ENCODE measurements around the gene ARFGAP1. TPM values are rescaled to one million over a fixed set of nuclear protein-coding genes. Genes with fewer than 3 reads are reported as not detected.
A peak's percentile ranks its signal among the peaks of the same experiment; 100 is the strongest.

Gene ARFGAP1
- total and polyA plus RNA-seq, 4 donors: 35.3 to 116 (median 83.3) TPM

- Histone ChIP-seq H3K9me3 (ENCODE audit: control insufficient read depth, insufficient read depth, low read length) (no peaks in the 10 kb centered on the region), H3K27me3 (ENCODE audit: control insufficient read depth, insufficient read depth, low read length) (peaks cover 13% of the 10 kb centered on the region), H3K4me3 (ENCODE audit: low read depth, low read length) (no peak overlapping the region), H3K36me3 (ENCODE audit: control insufficient read depth, insufficient read depth, low read length) (peaks cover 32% of the 10 kb centered on the region), H3K4me1 (ENCODE audit: control insufficient read depth, insufficient read depth, low read length) (peaks cover 77% of the 10 kb centered on the region), H3K27ac (ENCODE audit: low read depth, low read length) (peak overlapping the region; percentile 69)
- 85% methylated on average over 12 of the region's 12 CpGs for WGBS (ENCODE audit: insufficient coverage)
- DNase-seq (ENCODE audit: low read depth in 4 of 6, low spot score in 6 of 6): no peak
Measured at GRCh38 chr20:63294536-63294900, 21.9 kb downstream of the ARFGAP1 start.

GRCh38 chr20:63295018-63295417 is 22.4 kb downstream of the ARFGAP1 start:
- Histone ChIP-seq H3K4me3 (ENCODE audit: low read depth, low read length) (peak overlapping the region; percentile 5), H3K27ac (ENCODE audit: low read depth, low read length) (peak overlapping the region; percentile 69), H3K36me3 (ENCODE audit: control insufficient read depth, insufficient read depth, low read length) (peaks cover 27% of the 10 kb centered on the region), H3K27me3 (ENCODE audit: control insufficient read depth, insufficient read depth, low read length) (peaks cover 13% of the 10 kb centered on the region), H3K4me1 (ENCODE audit: control insufficient read depth, insufficient read depth, low read length) (peaks cover 77% of the 10 kb centered on the region), H3K9me3 (ENCODE audit: control insufficient read depth, insufficient read depth, low read length) (no peaks in the 10 kb centered on the region)
- DNase-seq (ENCODE audit: low read depth in 4 of 6, low spot score in 6 of 6): no peak
- WGBS (ENCODE audit: insufficient coverage): 38% methylated on average over 13 of the region's 19 CpGs

- peaks cover 23% of the 10 kb centered on the region for H3K36me3 ChIP-seq (ENCODE audit: control insufficient read depth, insufficient read depth, low read length)
- peaks cover 13% of the 10 kb centered on the region for H3K27me3 ChIP-seq (ENCODE audit: control insufficient read depth, insufficient read depth, low read length)
- peak overlapping the region; percentile 5 for H3K4me3 ChIP-seq (ENCODE audit: low read depth, low read length)
- H3K9me3 ChIP-seq (ENCODE audit: control insufficient read depth, insufficient read depth, low read length): no peaks in the 10 kb centered on the region
- peak overlapping the region; percentile 88 for H3K27ac ChIP-seq (ENCODE audit: low read depth, low read length)
- H3K4me1 ChIP-seq (ENCODE audit: control insufficient read depth, insufficient read depth, low read length): peaks cover 77% of the 10 kb centered on the region
- 24% methylated on average over 14 of the region's 17 CpGs for WGBS (ENCODE audit: insufficient coverage)
- peak in 2 of 6 donors; percentile 35 to 54 for DNase-seq (ENCODE audit: low read depth in 4 of 6, low spot score in 6 of 6)
Measured at GRCh38 chr20:63295422-63295821, 22.8 kb downstream of the ARFGAP1 start.

GRCh38 chr20:63295846-63296245 is 23.2 kb downstream of the ARFGAP1 start:
- peak overlapping the region; percentile 88 for H3K27ac ChIP-seq (ENCODE audit: low read depth, low read length)
- H3K36me3 ChIP-seq (ENCODE audit: control insufficient read depth, insufficient read depth, low read length): peaks cover 19% of the 10 kb centered on the region
- H3K9me3 ChIP-seq (ENCODE audit: control insufficient read depth, insufficient read depth, low read length): no peaks in the 10 kb centered on the region
- 32% methylated on average over 20 of the region's 20 CpGs for WGBS (ENCODE audit: insufficient coverage)
- peaks cover 13% of the 10 kb centered on the region for H3K27me3 ChIP-seq (ENCODE audit: control insufficient read depth, insufficient read depth, low read length)
- no peak for DNase-seq (ENCODE audit: low read depth in 4 of 6, low spot score in 6 of 6)
- H3K4me1 ChIP-seq (ENCODE audit: control insufficient read depth, insufficient read depth, low read length): peaks cover 74% of the 10 kb centered on the region
- no peak overlapping the region for H3K4me3 ChIP-seq (ENCODE audit: low read depth, low read length)

- peak in 5 of 6 donors; percentile 33 to 82 (median 36) for DNase-seq (ENCODE audit: low read depth in 4 of 6, low spot score in 6 of 6)
- Histone ChIP-seq H3K9me3 (ENCODE audit: control insufficient read depth, insufficient read depth, low read length) (peaks cover 1% of the 10 kb centered on the region), H3K27ac (ENCODE audit: low read depth, low read length) (peak overlapping the region; percentile 88), H3K4me3 (ENCODE audit: low read depth, low read length) (no peak overlapping the region), H3K36me3 (ENCODE audit: control insufficient read depth, insufficient read depth, low read length) (peaks cover 12% of the 10 kb centered on the region), H3K27me3 (ENCODE audit: control insufficient read depth, insufficient read depth, low read length) (peaks cover 13% of the 10 kb centered on the region), H3K4me1 (ENCODE audit: control insufficient read depth, insufficient read depth, low read length) (peaks cover 66% of the 10 kb centered on the region)
- WGBS (ENCODE audit: insufficient coverage): 26% methylated on average over 18 of the region's 18 CpGs
Measured at GRCh38 chr20:63296531-63297299, 24.1 kb downstream of the ARFGAP1 start.

GRCh38 chr20:63297371-63297781 is 24.8 kb downstream of the ARFGAP1 start:
- Histone ChIP-seq H3K4me3 (ENCODE audit: low read depth, low read length) (no peak overlapping the region), H3K27me3 (ENCODE audit: control insufficient read depth, insufficient read depth, low read length) (peaks cover 13% of the 10 kb centered on the region), H3K4me1 (ENCODE audit: control insufficient read depth, insufficient read depth, low read length) (peaks cover 60% of the 10 kb centered on the region), H3K27ac (ENCODE audit: low read depth, low read length) (peak overlapping the region; percentile 69), H3K36me3 (ENCODE audit: control insufficient read depth, insufficient read depth, low read length) (peaks cover 6% of the 10 kb centered on the region), H3K9me3 (ENCODE audit: control insufficient read depth, insufficient read depth, low read length) (peaks cover 1% of the 10 kb centered on the region)
- peak in 1 of 6 donors; percentile 19 for DNase-seq (ENCODE audit: low read depth in 4 of 6, low spot score in 6 of 6)
- WGBS (ENCODE audit: insufficient coverage): 58% methylated on average over 11 of the region's 11 CpGs

- H3K4me1 ChIP-seq (ENCODE audit: control insufficient read depth, insufficient read depth, low read length): peaks cover 54% of the 10 kb centered on the region
- DNase-seq (ENCODE audit: low read depth in 4 of 6, low spot score in 6 of 6): no peak
- WGBS (ENCODE audit: insufficient coverage): 87% methylated on average over 9 of the region's 16 CpGs
- H3K36me3 ChIP-seq (ENCODE audit: control insufficient read depth, insufficient read depth, low read length): peaks cover 3% of the 10 kb centered on the region
- H3K4me3 ChIP-seq (ENCODE audit: low read depth, low read length): no peak overlapping the region
- H3K9me3 ChIP-seq (ENCODE audit: control insufficient read depth, insufficient read depth, low read length): peaks cover 1% of the 10 kb centered on the region
- peak overlapping the region; percentile 69 for H3K27ac ChIP-seq (ENCODE audit: low read depth, low read length)
- H3K27me3 ChIP-seq (ENCODE audit: control insufficient read depth, insufficient read depth, low read length): peaks cover 13% of the 10 kb centered on the region
Measured at GRCh38 chr20:63297796-63298572, 25.4 kb downstream of the ARFGAP1 start.

GRCh38 chr20:63298731-63299312 is 26.2 kb downstream of the ARFGAP1 start:
- Histone ChIP-seq H3K36me3 (ENCODE audit: control insufficient read depth, insufficient read depth, low read length) (peaks cover 3% of the 10 kb centered on the region), H3K4me3 (ENCODE audit: low read depth, low read length) (no peak overlapping the region), H3K9me3 (ENCODE audit: control insufficient read depth, insufficient read depth, low read length) (peaks cover 1% of the 10 kb centered on the region), H3K4me1 (ENCODE audit: control insufficient read depth, insufficient read depth, low read length) (peaks cover 46% of the 10 kb centered on the region), H3K27ac (ENCODE audit: low read depth, low read length) (no peak overlapping the region), H3K27me3 (ENCODE audit: control insufficient read depth, insufficient read depth, low read length) (peaks cover 13% of the 10 kb centered on the region)
- 89% methylated on average over 17 of the region's 17 CpGs for WGBS (ENCODE audit: insufficient coverage)
- no peak for DNase-seq (ENCODE audit: low read depth in 4 of 6, low spot score in 6 of 6)

- Histone ChIP-seq H3K4me3 (ENCODE audit: low read depth, low read length) (no peak overlapping the region), H3K4me1 (ENCODE audit: control insufficient read depth, insufficient read depth, low read length) (peaks cover 18% of the 10 kb centered on the region), H3K9me3 (ENCODE audit: control insufficient read depth, insufficient read depth, low read length) (peaks cover 1% of the 10 kb centered on the region), H3K27me3 (ENCODE audit: control insufficient read depth, insufficient read depth, low read length) (no peaks in the 10 kb centered on the region), H3K27ac (ENCODE audit: low read depth, low read length) (no peak overlapping the region), H3K36me3 (ENCODE audit: control insufficient read depth, insufficient read depth, low read length) (peaks cover 13% of the 10 kb centered on the region)
- no peak for DNase-seq (ENCODE audit: low read depth in 4 of 6, low spot score in 6 of 6)
- WGBS (ENCODE audit: insufficient coverage): no CpG with 5 or more reads among the region's 1 CpG
Measured at GRCh38 chr20:63301671-63302070, 29.1 kb downstream of the ARFGAP1 start.
